Gastroesophageal sphincter (tissue), 4 donors: ENCODE measurements around the gene ERMAP. TPM values are rescaled to one million over a fixed set of nuclear protein-coding genes. Genes with fewer than 3 reads are reported as not detected.

ENCODE experiments used
- total RNA-seq, 4 donors: library from RNA; depleted of rRNA; stranded (reverse); fragments of >200 nt; gene quantifications; one replicate each; pipeline ENCODE4 v1.1.0, GENCODE V29; 2016

Gene ERMAP
- total RNA-seq, 4 donors from 2014 or later = 9.4 to 14.6 (median 10.5) TPM

Other genes with a start within 250 kb of the ERMAP start
- 10 to 100 TPM; 15.0 to 33.3 (median 21.0) TPM for gene PPIH, start 158.7 kb upstream of the ERMAP start, total RNA-seq
- gene YBX1, start 134.7 kb upstream of the ERMAP start, total RNA-seq = 100 to 1,000 TPM; 625 to 985 (median 777) TPM
- gene CLDN19, start 76.9 kb upstream of the ERMAP start, total RNA-seq = 1 to 10 TPM in 1 of 4 donors, not detected in 3; 1.5 TPM
- gene P3H1, start 50.1 kb upstream of the ERMAP start, total RNA-seq = 10 to 100 TPM; 21.7 to 27.4 (median 23.0) TPM
- 1 to 10 TPM; 4.0 to 8.8 (median 8.0) TPM for gene C1orf50, start 49.9 kb upstream of the ERMAP start, total RNA-seq
- gene TMEM269, start 32.1 kb upstream of the ERMAP start, total RNA-seq = under 1 TPM in 1 of 4 donors, not detected in 3; 0.12 TPM
- gene SVBP, start 275 bp downstream of the ERMAP start, total RNA-seq = 10 to 100 TPM; 21.3 to 36.5 (median 22.6) TPM
- 10 to 100 TPM; 11.2 to 22.4 (median 13.8) TPM for gene ZNF691, start 29.5 kb downstream of the ERMAP start, total RNA-seq
- 100 to 1,000 TPM in 1 of 4 donors, 10 to 100 TPM in 3; 23.5 to 106 (median 45.9) TPM for gene SLC2A1, start 141.7 kb downstream of the ERMAP start, total RNA-seq